Measurements from ENCODE around the gene AUP1.
"Not testable (repeated sequence)": the region's sequence is repeated elsewhere in the genome, so short reads cannot be mapped to it uniquely, and the experiment has no call there.

The AUP1 gene

GRCh38 chr2:74495440-74495839, 34.1 kb downstream of the AUP1 start:
- DNase-seq, result no peak

- DNase-seq, result no peak
Observed at GRCh38 chr2:74493546-74493945, 36.0 kb downstream of the AUP1 start.

GRCh38 chr2:74491648-74492544, 37.6 kb downstream of the AUP1 start:
- no peak for DNase-seq

GRCh38 chr2:74489906-74490305, 39.6 kb downstream of the AUP1 start:
- no peak for DNase-seq

- no peak for DNase-seq
Observed at GRCh38 chr2:74488643-74489481, 40.6 kb downstream of the AUP1 start.

GRCh38 chr2:74486141-74486540, 43.4 kb downstream of the AUP1 start:
- no peak for DNase-seq

GRCh38 chr2:74483675-74484164, 45.8 kb downstream of the AUP1 start:
- DNase-seq, result not testable (repeated sequence)

- DNase-seq, result peak; percentile 94
Observed at GRCh38 chr2:74482801-74483674, 46.5 kb downstream of the AUP1 start, which contains the start of the genes CCDC142 and TTC31. CCDC142 (minus strand) TSS chr2:74482998; CDS start chr2:74482837, 161 bp downstream. TTC31 (plus strand) TSS chr2:74483081; CDS start chr2:74483096, 15 bp downstream.

- DNase-seq, result peak; percentile 53
Observed at GRCh38 chr2:74481961-74482800, 47.3 kb downstream of the AUP1 start.

- DNase-seq, result no peak
Observed at GRCh38 chr2:74481431-74481830, 48.1 kb downstream of the AUP1 start.

Data from NCI-H1105 treated with DMSO at 0.1 percent for 48 hours (cell line).